GM18508 (cell line): ENCODE results near the gene STX16.
"Not testable (repeated sequence)": the region's sequence is repeated elsewhere in the genome, so short reads cannot be mapped to it uniquely, and the experiment has no call there.

ENCODE experiments used
- ATAC-seq: cut with Tn5 transposase; IDR thresholded peaks from one replicate; pipeline ENCODE4 v1.9.1; 2021; ENCODE audit warnings: moderate number of reproducible peaks; ENCODE audit not compliant: insufficient read depth, unreplicated experiment

STX16 gene

GRCh38 chr20:58718729-58719128 is 67.6 kb downstream of the STX16 start:
- ATAC-seq, result no peak

DNA sequence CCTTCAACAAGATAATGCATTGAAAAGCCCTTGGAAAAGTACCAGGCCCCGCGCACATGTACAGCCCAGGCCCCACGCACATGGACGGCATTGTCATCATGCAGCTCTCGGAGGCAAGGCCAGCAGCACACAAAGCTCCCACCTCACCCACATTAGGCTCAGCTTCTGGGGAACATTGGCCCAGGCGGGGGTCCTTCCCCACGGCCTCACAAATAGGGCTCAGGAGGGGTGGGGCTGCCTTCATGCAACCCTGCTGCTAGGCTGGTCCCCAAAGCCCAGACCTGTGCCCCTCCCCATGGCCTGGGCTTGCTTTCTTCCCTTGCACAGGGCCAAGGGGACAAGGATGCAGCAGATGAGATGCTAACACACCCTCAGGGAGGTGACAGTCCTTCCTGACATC is 68.2 kb downstream of the STX16 start:
- no peak for ATAC-seq

GRCh38 chr20:58719971-58720371 is 68.9 kb downstream of the STX16 start:
- ATAC-seq, result no peak

- no peak for ATAC-seq
These were observed 69.8 kb downstream of the STX16 start for GRCh38 chr20:58720890-58721289.

GRCh38 chr20:58721951-58722778 is 71.1 kb downstream of the STX16 start:
- no peak for ATAC-seq

- ATAC-seq, result no peak
These were observed 72.0 kb downstream of the STX16 start for GRCh38 chr20:58722877-58723627.

GRCh38 chr20:58723628-58723984 is 72.5 kb downstream of the STX16 start:
- no peak for ATAC-seq

DNA sequence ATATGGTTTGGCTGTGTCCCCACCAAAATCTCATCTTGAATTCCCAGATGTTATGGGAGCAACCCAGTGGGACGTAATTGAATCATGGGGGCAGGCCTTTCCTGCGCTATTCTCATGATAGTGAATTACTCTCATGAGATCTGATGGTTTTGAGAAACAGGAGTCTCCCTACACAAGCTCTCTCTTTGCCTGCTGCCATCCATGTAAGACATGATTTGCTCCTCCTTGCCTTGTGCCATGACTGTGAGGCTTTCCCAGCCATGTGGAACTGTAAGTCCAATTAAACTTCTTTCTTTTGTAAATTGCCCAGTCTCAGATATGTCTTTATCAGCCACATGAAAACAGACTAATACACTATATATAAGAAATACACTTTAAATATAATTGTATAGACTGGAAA is 75.1 kb downstream of the STX16 start:
- not testable (repeated sequence) for ATAC-seq
